Trophoblast cell (in vitro differentiated cells and primary cell): ENCODE measurements around the gene CFL1.
"Not testable (repeated sequence)": the region's sequence is repeated elsewhere in the genome, so short reads cannot be mapped to it uniquely, and the experiment has no call there.

Experiments
- DNase-seq, 2 donors: peaks; one replicate each; pipeline ENCODE4 v3.0.0-alpha.2; 2016
- H2AFZ ChIP-seq: 2 replicates; pipeline ENCODE4 v1.6.1; 2013; ENCODE audit warnings: low read length, moderate library complexity, mild to moderate bottlenecking; ENCODE audit not compliant: insufficient read depth, poor library complexity
- H2AK5ac ChIP-seq: 2 replicates; pipeline ENCODE4 v1.6.1; 2013; ENCODE audit warnings: mild to moderate bottlenecking, low read length
- H2BK120ac ChIP-seq: 2 replicates; pipeline ENCODE4 v1.6.1; 2013; ENCODE audit warnings: low read length, mild to moderate bottlenecking, moderate library complexity; ENCODE audit not compliant: insufficient read depth, poor library complexity
- H2BK12ac ChIP-seq: 2 replicates; pipeline ENCODE4 v1.6.1; 2013; ENCODE audit warnings: mild to moderate bottlenecking, low read length, moderate library complexity
- H2BK5ac ChIP-seq: 2 replicates; pipeline ENCODE4 v1.6.1; 2013; ENCODE audit warnings: low read length, low read depth, moderate library complexity, mild to moderate bottlenecking; ENCODE audit not compliant: poor library complexity
- H3K14ac ChIP-seq: 2 replicates; pipeline ENCODE4 v1.6.1; 2013; ENCODE audit warnings: mild to moderate bottlenecking, low read length
- H3K18ac ChIP-seq: 2 replicates; pipeline ENCODE4 v1.6.1; 2013; ENCODE audit warnings: mild to moderate bottlenecking, low read length
- H3K23ac ChIP-seq: 2 replicates; pipeline ENCODE4 v1.6.1; 2013; ENCODE audit warnings: low read length
- H3K27ac ChIP-seq: 2 replicates; pipeline ENCODE4 v1.5.1; 2013; ENCODE audit warnings: low read depth, mild to moderate bottlenecking, inconsistent platforms, low read length, moderate library complexity
- H3K27me3 ChIP-seq: 2 replicates; pipeline ENCODE4 v1.6.1; 2013; ENCODE audit warnings: inconsistent platforms, mild to moderate bottlenecking, low read length, moderate library complexity; ENCODE audit not compliant: insufficient read depth
- H3K36me3 ChIP-seq, 2 experiments: 1 replicate in 1 of 2; 2 replicates in 1 of 2; pipeline ENCODE4 v1.6.1; 2013; ENCODE audit warnings: low read length in 2 of 2, mild to moderate bottlenecking in 2 of 2, moderate library complexity in 1 of 2; ENCODE audit not compliant: insufficient read depth in 2 of 2, control insufficient read depth in 1 of 2
- H3K4ac ChIP-seq: 2 replicates; pipeline ENCODE4 v1.6.1; 2013; ENCODE audit warnings: low read depth, mild to moderate bottlenecking, low read length, moderate library complexity
- H3K4me1 ChIP-seq, 2 experiments: 1 replicate in 1 of 2; 2 replicates in 1 of 2; pipeline ENCODE4 v1.6.1; 2013; ENCODE audit warnings: low read length in 2 of 2, mild to moderate bottlenecking in 2 of 2, moderate library complexity in 1 of 2; ENCODE audit not compliant: insufficient read depth in 2 of 2, control insufficient read depth in 1 of 2
- H3K4me2 ChIP-seq: 2 replicates; pipeline ENCODE4 v1.6.1; 2013; ENCODE audit warnings: inconsistent platforms, mild to moderate bottlenecking, low read length, moderate library complexity
- H3K4me3 ChIP-seq: 2 replicates; pipeline ENCODE4 v1.5.1; 2013; ENCODE audit warnings: mild to moderate bottlenecking, low read depth, low read length, inconsistent platforms
- H3K79me1 ChIP-seq: one replicate; pipeline ENCODE4 v1.6.1; 2013; ENCODE audit warnings: low read length
- H3K79me2 ChIP-seq: 2 replicates; pipeline ENCODE4 v1.6.1; 2013; ENCODE audit warnings: low read length, mild to moderate bottlenecking; ENCODE audit not compliant: control insufficient read depth, insufficient read depth, poor library complexity
- H3K9ac ChIP-seq: 2 replicates; pipeline ENCODE4 v1.6.1; 2013; ENCODE audit warnings: mild to moderate bottlenecking, low read length
- H3K9me3 ChIP-seq: 2 replicates; pipeline ENCODE4 v1.6.1; 2013; ENCODE audit warnings: low read depth, mild to moderate bottlenecking, control low read depth, inconsistent platforms, low read length; ENCODE audit not compliant: insufficient read depth
- H4K12ac ChIP-seq: 2 replicates; pipeline ENCODE4 v1.6.1; 2013; ENCODE audit warnings: low read depth, mild to moderate bottlenecking, low read length, moderate library complexity
- H4K8ac ChIP-seq: 2 replicates; pipeline ENCODE4 v1.6.1; 2013; ENCODE audit warnings: low read depth, mild to moderate bottlenecking, low read length, moderate library complexity
- H4K91ac ChIP-seq: one replicate; pipeline ENCODE4 v1.6.1; 2013; ENCODE audit warnings: low read depth, mild to moderate bottlenecking, low read length, moderate library complexity
- WGBS: extraction: QIAGEN DNeasy Blood & Tissue Kit; methylation state at CpG from one replicate; pipeline ENCODE4 v1.1.7; 2013; ENCODE audit warnings: missing lambda C conversion rate; ENCODE audit not compliant: insufficient read length, insufficient coverage; ENCODE audit errors: extremely low coverage; 5-methylcytosine and 5-hydroxymethylcytosine counted together

The CFL1 gene

GRCh38 chr11:65849771-65850216 is 8.2 kb downstream of the CFL1 start:
- H3K4me2 ChIP-seq, result no peak overlapping the region
- H3K4me1 ChIP-seq, result no peaks in the 10 kb centered on the region
- no peak overlapping the region for H2AFZ ChIP-seq
- no peak overlapping the region for H2BK12ac ChIP-seq
- no peak overlapping the region for H3K23ac ChIP-seq
- DNase-seq, result no peak
- H2BK5ac ChIP-seq, result no peak overlapping the region
- H4K8ac ChIP-seq, result no peak overlapping the region
- no peaks in the 10 kb centered on the region for H3K79me2 ChIP-seq
- H3K9me3 ChIP-seq, result peaks cover 7% of the 10 kb centered on the region
- H3K4ac ChIP-seq, result no peak overlapping the region
- no peak overlapping the region for H3K27ac ChIP-seq
- peaks cover 34 to 39% of the 10 kb centered on the region in 2 experiments for H3K36me3 ChIP-seq
- no peak overlapping the region for H2BK120ac ChIP-seq
- H3K79me1 ChIP-seq, result no peaks in the 10 kb centered on the region
- no peak overlapping the region for H3K18ac ChIP-seq
- no peaks in the 10 kb centered on the region for H3K27me3 ChIP-seq
- H2AK5ac ChIP-seq, result no peak overlapping the region
- H4K91ac ChIP-seq, result no peak overlapping the region
- no peak overlapping the region for H3K4me3 ChIP-seq
- H4K12ac ChIP-seq, result no peak overlapping the region
- H3K9ac ChIP-seq, result no peak overlapping the region
- WGBS, result no CpG with 5 or more reads among the region's 16 CpGs
- H3K14ac ChIP-seq, result no peak overlapping the region

- Histone ChIP-seq H3K4me3 (no peak overlapping the region), H2BK12ac (no peak overlapping the region), H3K4me1 (no peaks in the 10 kb centered on the region), H3K18ac (no peak overlapping the region), H3K14ac (no peak overlapping the region), H3K27me3 (no peaks in the 10 kb centered on the region), H4K8ac (no peak overlapping the region), H2AK5ac (no peak overlapping the region), H3K4ac (no peak overlapping the region), H2AFZ (no peak overlapping the region), H3K9ac (no peak overlapping the region), H3K4me2 (no peak overlapping the region), H2BK120ac (no peak overlapping the region), H4K91ac (no peak overlapping the region), H2BK5ac (no peak overlapping the region), H3K27ac (no peak overlapping the region), H4K12ac (no peak overlapping the region), H3K79me1 (no peaks in the 10 kb centered on the region), H3K36me3 (peaks cover 30 to 35% of the 10 kb centered on the region in 2 experiments), H3K23ac (no peak overlapping the region), H3K79me2 (no peaks in the 10 kb centered on the region), H3K9me3 (peaks cover 6% of the 10 kb centered on the region)
- DNase-seq, result peak in 1 of 2 donors; percentile 38
- no CpG with 5 or more reads among the region's 8 CpGs for WGBS
Measured at GRCh38 chr11:65849366-65849765, 8.6 kb downstream of the CFL1 start.

GRCh38 chr11:65848693-65849092 is 9.3 kb downstream of the CFL1 start:
- not testable (repeated sequence) for H4K12ac ChIP-seq, H3K27me3 ChIP-seq, H3K79me1 ChIP-seq, H2AK5ac ChIP-seq, H2AFZ ChIP-seq, H4K8ac ChIP-seq, H3K23ac ChIP-seq, H3K27ac ChIP-seq, H3K4me3 ChIP-seq, H2BK5ac ChIP-seq, H3K4me2 ChIP-seq, H3K4ac ChIP-seq, H4K91ac ChIP-seq, H3K79me2 ChIP-seq, H3K14ac ChIP-seq, H3K9ac ChIP-seq, H3K18ac ChIP-seq, H2BK120ac ChIP-seq, DNase-seq, H3K4me1 ChIP-seq, H3K9me3 ChIP-seq, H2BK12ac ChIP-seq
- H3K36me3 ChIP-seq, result peaks cover 23 to 28% of the 10 kb centered on the region in 2 experiments
- no CpG with 5 or more reads among the region's 7 CpGs for WGBS

- no peaks in the 10 kb centered on the region for H3K27me3 ChIP-seq
- H3K4ac ChIP-seq, result no peak overlapping the region
- H2BK120ac ChIP-seq, result no peak overlapping the region
- no peak overlapping the region for H4K8ac ChIP-seq
- H3K4me1 ChIP-seq, result no peaks in the 10 kb centered on the region
- no peak overlapping the region for H2BK12ac ChIP-seq
- peak overlapping the region; percentile 26 for H3K9ac ChIP-seq
- H2AK5ac ChIP-seq, result no peak overlapping the region
- H3K27ac ChIP-seq, result no peak overlapping the region
- H2BK5ac ChIP-seq, result no peak overlapping the region
- peak; percentile 45 to 60 for DNase-seq
- H3K79me1 ChIP-seq, result no peaks in the 10 kb centered on the region
- H3K4me2 ChIP-seq, result no peak overlapping the region
- H4K91ac ChIP-seq, result no peak overlapping the region
- no peak overlapping the region for H3K4me3 ChIP-seq
- H3K79me2 ChIP-seq, result no peaks in the 10 kb centered on the region
- no peak overlapping the region for H3K14ac ChIP-seq
- peaks cover 2% of the 10 kb centered on the region for H3K9me3 ChIP-seq
- H2AFZ ChIP-seq, result no peak overlapping the region
- H4K12ac ChIP-seq, result no peak overlapping the region
- no peak overlapping the region for H3K18ac ChIP-seq
- WGBS, result no CpG with 5 or more reads among the region's 3 CpGs
- H3K23ac ChIP-seq, result no peak overlapping the region
- H3K36me3 ChIP-seq, result peaks cover 13 to 19% of the 10 kb centered on the region in 2 experiments
Measured at GRCh38 chr11:65847746-65848145, 10.2 kb downstream of the CFL1 start.
